Prostate gland (tissue), 2 donors: ENCODE results near the gene CRMP1.

Source experiments
- POLR2A ChIP-seq: fragments of 450-650 bp; IDR thresholded peaks from one replicate; pipeline ENCODE4 v1.6.1; 2016; ENCODE audit warnings: antibody characterized with exemption, mild to moderate bottlenecking
- POLR2AphosphoS5 ChIP-seq: sonication (generic); formaldehyde crosslinking; IDR thresholded peaks from one replicate; pipeline ENCODE4 v1.6.1; 2017; ENCODE audit warnings: antibody characterized with exemption
- TF ChIP-seq, protein P1 (sequence below), 4 experiments: fragments of 200-600 bp in 2 of 4; fragments of 450-650 bp in 2 of 4; sonication (generic) in 2 of 4; IDR thresholded peaks; 1 replicate in 3 of 4; 2 replicates in 1 of 4; pipeline ENCODE4 v1.5.1; 2016 to 2019; ENCODE audit warnings: antibody characterized with exemption in 4 of 4, mild to moderate bottlenecking in 2 of 4, moderate library complexity in 2 of 4

DNA sequence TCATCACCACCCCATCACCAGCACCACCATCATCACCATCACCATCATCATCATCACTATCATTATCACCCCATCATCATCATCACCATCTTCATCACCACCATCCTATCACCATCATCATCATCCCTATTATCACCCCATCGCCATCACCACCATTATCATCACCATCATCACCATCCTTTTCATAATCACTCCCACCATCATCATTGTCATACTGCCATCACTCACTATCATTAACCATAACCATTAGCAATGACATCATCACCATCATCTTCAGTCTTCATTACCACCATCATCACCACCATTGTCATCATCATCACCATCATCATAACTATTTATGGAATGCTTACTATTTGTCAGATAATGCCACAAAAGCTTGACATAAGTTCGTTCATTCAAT lies 35.7 kb downstream of the CRMP1 start:
- TF ChIP-seq, protein P1, sequence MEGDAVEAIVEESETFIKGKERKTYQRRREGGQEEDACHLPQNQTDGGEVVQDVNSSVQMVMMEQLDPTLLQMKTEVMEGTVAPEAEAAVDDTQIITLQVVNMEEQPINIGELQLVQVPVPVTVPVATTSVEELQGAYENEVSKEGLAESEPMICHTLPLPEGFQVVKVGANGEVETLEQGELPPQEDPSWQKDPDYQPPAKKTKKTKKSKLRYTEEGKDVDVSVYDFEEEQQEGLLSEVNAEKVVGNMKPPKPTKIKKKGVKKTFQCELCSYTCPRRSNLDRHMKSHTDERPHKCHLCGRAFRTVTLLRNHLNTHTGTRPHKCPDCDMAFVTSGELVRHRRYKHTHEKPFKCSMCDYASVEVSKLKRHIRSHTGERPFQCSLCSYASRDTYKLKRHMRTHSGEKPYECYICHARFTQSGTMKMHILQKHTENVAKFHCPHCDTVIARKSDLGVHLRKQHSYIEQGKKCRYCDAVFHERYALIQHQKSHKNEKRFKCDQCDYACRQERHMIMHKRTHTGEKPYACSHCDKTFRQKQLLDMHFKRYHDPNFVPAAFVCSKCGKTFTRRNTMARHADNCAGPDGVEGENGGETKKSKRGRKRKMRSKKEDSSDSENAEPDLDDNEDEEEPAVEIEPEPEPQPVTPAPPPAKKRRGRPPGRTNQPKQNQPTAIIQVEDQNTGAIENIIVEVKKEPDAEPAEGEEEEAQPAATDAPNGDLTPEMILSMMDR (IDR thresholded peaks at IDR 0.05) = no peak
- TF ChIP-seq POLR2A (no peak), POLR2AphosphoS5 (no peak)
